Trophoblast cell (in vitro differentiated cells and primary cell): ENCODE measurements around the gene ZNF782.
"Not testable (repeated sequence)": the region's sequence is repeated elsewhere in the genome, so short reads cannot be mapped to it uniquely, and the experiment has no call there.

Source experiments
- DNase-seq, 2 donors: peaks; one replicate each; pipeline ENCODE4 v3.0.0-alpha.2; 2016
- H2AFZ ChIP-seq: 2 replicates; pipeline ENCODE4 v1.6.1; 2013; ENCODE audit warnings: low read length, moderate library complexity, mild to moderate bottlenecking; ENCODE audit not compliant: insufficient read depth, poor library complexity
- H2AK5ac ChIP-seq: 2 replicates; pipeline ENCODE4 v1.6.1; 2013; ENCODE audit warnings: mild to moderate bottlenecking, low read length
- H2BK120ac ChIP-seq: 2 replicates; pipeline ENCODE4 v1.6.1; 2013; ENCODE audit warnings: low read length, mild to moderate bottlenecking, moderate library complexity; ENCODE audit not compliant: insufficient read depth, poor library complexity
- H2BK12ac ChIP-seq: 2 replicates; pipeline ENCODE4 v1.6.1; 2013; ENCODE audit warnings: mild to moderate bottlenecking, low read length, moderate library complexity
- H2BK5ac ChIP-seq: 2 replicates; pipeline ENCODE4 v1.6.1; 2013; ENCODE audit warnings: low read length, low read depth, moderate library complexity, mild to moderate bottlenecking; ENCODE audit not compliant: poor library complexity
- H3K14ac ChIP-seq: 2 replicates; pipeline ENCODE4 v1.6.1; 2013; ENCODE audit warnings: mild to moderate bottlenecking, low read length
- H3K18ac ChIP-seq: 2 replicates; pipeline ENCODE4 v1.6.1; 2013; ENCODE audit warnings: mild to moderate bottlenecking, low read length
- H3K23ac ChIP-seq: 2 replicates; pipeline ENCODE4 v1.6.1; 2013; ENCODE audit warnings: low read length
- H3K27ac ChIP-seq: 2 replicates; pipeline ENCODE4 v1.5.1; 2013; ENCODE audit warnings: low read depth, mild to moderate bottlenecking, inconsistent platforms, low read length, moderate library complexity
- H3K27me3 ChIP-seq: 2 replicates; pipeline ENCODE4 v1.6.1; 2013; ENCODE audit warnings: inconsistent platforms, mild to moderate bottlenecking, low read length, moderate library complexity; ENCODE audit not compliant: insufficient read depth
- H3K36me3 ChIP-seq, 2 experiments: 1 replicate in 1 of 2; 2 replicates in 1 of 2; pipeline ENCODE4 v1.6.1; 2013; ENCODE audit warnings: low read length in 2 of 2, mild to moderate bottlenecking in 2 of 2, moderate library complexity in 1 of 2; ENCODE audit not compliant: insufficient read depth in 2 of 2, control insufficient read depth in 1 of 2
- H3K4ac ChIP-seq: 2 replicates; pipeline ENCODE4 v1.6.1; 2013; ENCODE audit warnings: low read depth, mild to moderate bottlenecking, low read length, moderate library complexity
- H3K4me1 ChIP-seq, 2 experiments: 1 replicate in 1 of 2; 2 replicates in 1 of 2; pipeline ENCODE4 v1.6.1; 2013; ENCODE audit warnings: low read length in 2 of 2, mild to moderate bottlenecking in 2 of 2, moderate library complexity in 1 of 2; ENCODE audit not compliant: insufficient read depth in 2 of 2, control insufficient read depth in 1 of 2
- H3K4me2 ChIP-seq: 2 replicates; pipeline ENCODE4 v1.6.1; 2013; ENCODE audit warnings: inconsistent platforms, mild to moderate bottlenecking, low read length, moderate library complexity
- H3K4me3 ChIP-seq: 2 replicates; pipeline ENCODE4 v1.5.1; 2013; ENCODE audit warnings: mild to moderate bottlenecking, low read depth, low read length, inconsistent platforms
- H3K79me1 ChIP-seq: one replicate; pipeline ENCODE4 v1.6.1; 2013; ENCODE audit warnings: low read length
- H3K79me2 ChIP-seq: 2 replicates; pipeline ENCODE4 v1.6.1; 2013; ENCODE audit warnings: low read length, mild to moderate bottlenecking; ENCODE audit not compliant: control insufficient read depth, insufficient read depth, poor library complexity
- H3K9ac ChIP-seq: 2 replicates; pipeline ENCODE4 v1.6.1; 2013; ENCODE audit warnings: mild to moderate bottlenecking, low read length
- H3K9me3 ChIP-seq: 2 replicates; pipeline ENCODE4 v1.6.1; 2013; ENCODE audit warnings: low read depth, mild to moderate bottlenecking, control low read depth, inconsistent platforms, low read length; ENCODE audit not compliant: insufficient read depth
- H4K12ac ChIP-seq: 2 replicates; pipeline ENCODE4 v1.6.1; 2013; ENCODE audit warnings: low read depth, mild to moderate bottlenecking, low read length, moderate library complexity
- H4K8ac ChIP-seq: 2 replicates; pipeline ENCODE4 v1.6.1; 2013; ENCODE audit warnings: low read depth, mild to moderate bottlenecking, low read length, moderate library complexity
- H4K91ac ChIP-seq: one replicate; pipeline ENCODE4 v1.6.1; 2013; ENCODE audit warnings: low read depth, mild to moderate bottlenecking, low read length, moderate library complexity
- WGBS: extraction: QIAGEN DNeasy Blood & Tissue Kit; methylation state at CpG from one replicate; pipeline ENCODE4 v1.1.7; 2013; ENCODE audit warnings: missing lambda C conversion rate; ENCODE audit not compliant: insufficient read length, insufficient coverage; ENCODE audit errors: extremely low coverage; 5-methylcytosine and 5-hydroxymethylcytosine counted together

ZNF782 gene

GRCh38 chr9:96813607-96814006 lies 40.7 kb downstream of the ZNF782 start:
- Histone ChIP-seq H3K18ac (no peak overlapping the region), H2AFZ (no peak overlapping the region), H3K79me2 (no peaks in the 10 kb centered on the region), H3K79me1 (no peaks in the 10 kb centered on the region), H2BK5ac (no peak overlapping the region), H3K23ac (no peak overlapping the region), H3K9me3 (peaks cover 10% of the 10 kb centered on the region), H3K4me1 (no peaks in the 10 kb centered on the region), H3K4me2 (no peak overlapping the region), H3K27me3 (no peaks in the 10 kb centered on the region), H3K4ac (no peak overlapping the region), H2BK12ac (no peak overlapping the region), H4K8ac (no peak overlapping the region), H2AK5ac (no peak overlapping the region), H4K91ac (no peak overlapping the region), H3K4me3 (no peak overlapping the region), H3K27ac (no peak overlapping the region), H3K9ac (no peak overlapping the region), H3K36me3 (peaks cover 0 to 2% of the 10 kb centered on the region in 2 experiments), H4K12ac (no peak overlapping the region), H3K14ac (no peak overlapping the region), H2BK120ac (no peak overlapping the region)
- no peak for DNase-seq
- WGBS: no CpG with 5 or more reads among the region's 1 CpG

GRCh38 chr9:96798959-96799358 lies 55.4 kb downstream of the ZNF782 start:
- peaks cover 13 to 18% of the 10 kb centered on the region in 2 experiments for H3K36me3 ChIP-seq

GRCh38 chr9:96784021-96784420 lies 70.3 kb downstream of the ZNF782 start:
- H2BK120ac ChIP-seq: no peak overlapping the region
- no peaks in the 10 kb centered on the region for H3K27me3 ChIP-seq
- H3K4me2 ChIP-seq: no peak overlapping the region
- H3K79me2 ChIP-seq: no peaks in the 10 kb centered on the region
- H4K12ac ChIP-seq: no peak overlapping the region
- H3K23ac ChIP-seq: no peak overlapping the region
- H2BK12ac ChIP-seq: no peak overlapping the region
- H3K9ac ChIP-seq: no peak overlapping the region
- no peak overlapping the region for H3K4me3 ChIP-seq
- H3K18ac ChIP-seq: no peak overlapping the region
- no peaks in the 10 kb centered on the region for H3K36me3 ChIP-seq
- H4K8ac ChIP-seq: no peak overlapping the region
- no peak overlapping the region for H2BK5ac ChIP-seq
- H2AFZ ChIP-seq: no peak overlapping the region
- H3K4me1 ChIP-seq: no peaks in the 10 kb centered on the region
- H4K91ac ChIP-seq: no peak overlapping the region
- H3K4ac ChIP-seq: no peak overlapping the region
- no CpG with 5 or more reads among the region's 3 CpGs for WGBS
- peaks cover 2% of the 10 kb centered on the region for H3K9me3 ChIP-seq
- no peaks in the 10 kb centered on the region for H3K79me1 ChIP-seq
- H2AK5ac ChIP-seq: no peak overlapping the region
- H3K14ac ChIP-seq: no peak overlapping the region
- H3K27ac ChIP-seq: no peak overlapping the region
- no peak for DNase-seq

More at GRCh38 chr9:96798959-96799358, 55.4 kb downstream of the ZNF782 start:
- not testable (repeated sequence) for H4K91ac ChIP-seq, H2BK12ac ChIP-seq, H3K79me2 ChIP-seq, H3K4me1 ChIP-seq, H3K23ac ChIP-seq, H2AFZ ChIP-seq, H3K18ac ChIP-seq, H3K27me3 ChIP-seq, H3K14ac ChIP-seq, H2AK5ac ChIP-seq, H3K4me2 ChIP-seq, H2BK5ac ChIP-seq, H4K8ac ChIP-seq, H3K79me1 ChIP-seq, H3K9ac ChIP-seq, H3K4me3 ChIP-seq, H2BK120ac ChIP-seq, H3K27ac ChIP-seq, DNase-seq, H4K12ac ChIP-seq, H3K4ac ChIP-seq
- WGBS: no CpG with 5 or more reads among the region's 2 CpGs
- peaks cover 19% of the 10 kb centered on the region for H3K9me3 ChIP-seq

GRCh38 chr9:96782235-96782634 lies 72.1 kb downstream of the ZNF782 start:
- no peaks in the 10 kb centered on the region for H3K36me3 ChIP-seq
- no peak overlapping the region for H2AFZ ChIP-seq
- H4K12ac ChIP-seq: no peak overlapping the region
- H4K8ac ChIP-seq: no peak overlapping the region
- no peak overlapping the region for H2AK5ac ChIP-seq
- no peak overlapping the region for H3K23ac ChIP-seq
- no peak overlapping the region for H3K9ac ChIP-seq
- H3K14ac ChIP-seq: no peak overlapping the region
- H4K91ac ChIP-seq: no peak overlapping the region
- no peak overlapping the region for H3K27ac ChIP-seq
- no peak overlapping the region for H2BK120ac ChIP-seq
- H3K18ac ChIP-seq: no peak overlapping the region
- no peak overlapping the region for H3K4me3 ChIP-seq
- H3K4me2 ChIP-seq: no peak overlapping the region
- H3K27me3 ChIP-seq: no peaks in the 10 kb centered on the region
- H3K4ac ChIP-seq: no peak overlapping the region
- no peaks in the 10 kb centered on the region for H3K79me2 ChIP-seq
- peaks cover 2% of the 10 kb centered on the region for H3K79me1 ChIP-seq
- no peak overlapping the region for H2BK5ac ChIP-seq
- no peaks in the 10 kb centered on the region for H3K4me1 ChIP-seq
- peaks cover 2% of the 10 kb centered on the region for H3K9me3 ChIP-seq
- no peak for DNase-seq
- no peak overlapping the region for H2BK12ac ChIP-seq
